Bronchial epithelial cell (primary cell): ENCODE measurements around the gene ROGDI. TPM values are rescaled to one million over a fixed set of nuclear protein-coding genes. Genes with fewer than 3 reads are reported as not detected.

ENCODE experiments used
- DNase-seq: peaks from one replicate; pipeline ENCODE4 v3.0.0-alpha.2; 2010; ENCODE audit warnings: low read depth
- FAIRE-seq: peaks from 2 replicates; lab custom pipeline; 2011; peaks lifted over from hg19 to GRCh38; lab: Jason Lieb, UNC
- H3K27me3 ChIP-seq: 2 replicates; pipeline ENCODE4 v1.5.1; 2011; ENCODE audit warnings: low read length; ENCODE audit not compliant: control insufficient read depth, insufficient read depth
- H3K36me3 ChIP-seq: 2 replicates; pipeline ENCODE4 v1.5.1; 2011; ENCODE audit warnings: low read length; ENCODE audit not compliant: control insufficient read depth, insufficient read depth
- H3K4me3 ChIP-seq: 2 replicates; pipeline ENCODE4 v1.5.1; 2011; ENCODE audit warnings: mild to moderate bottlenecking, low read depth, low read length, control low read depth
- total RNA-seq: library from RNA; depleted of rRNA; stranded (reverse); fragments of >200 nt; gene quantifications from 2 replicates; pipeline ENCODE4 v1.2.1, GENCODE V29; 2014
- TF ChIP-seq, protein P1 (sequence below): IDR thresholded peaks from 2 replicates; pipeline ENCODE4 v1.5.1; 2011; ENCODE audit warnings: mild to moderate bottlenecking, moderate library complexity, low read length, control low read depth, inconsistent platforms; ENCODE audit not compliant: insufficient read depth, severe bottlenecking

The ROGDI gene
- total RNA-seq, 1 donor from 2014 or later: 16.1 TPM

- peaks cover 17% of the 10 kb centered on the region for H3K36me3 ChIP-seq
- FAIRE-seq: no peak
Observed at GRCh38 chr16:4750896-4751295, 51.5 kb downstream of the ROGDI start.

DNA sequence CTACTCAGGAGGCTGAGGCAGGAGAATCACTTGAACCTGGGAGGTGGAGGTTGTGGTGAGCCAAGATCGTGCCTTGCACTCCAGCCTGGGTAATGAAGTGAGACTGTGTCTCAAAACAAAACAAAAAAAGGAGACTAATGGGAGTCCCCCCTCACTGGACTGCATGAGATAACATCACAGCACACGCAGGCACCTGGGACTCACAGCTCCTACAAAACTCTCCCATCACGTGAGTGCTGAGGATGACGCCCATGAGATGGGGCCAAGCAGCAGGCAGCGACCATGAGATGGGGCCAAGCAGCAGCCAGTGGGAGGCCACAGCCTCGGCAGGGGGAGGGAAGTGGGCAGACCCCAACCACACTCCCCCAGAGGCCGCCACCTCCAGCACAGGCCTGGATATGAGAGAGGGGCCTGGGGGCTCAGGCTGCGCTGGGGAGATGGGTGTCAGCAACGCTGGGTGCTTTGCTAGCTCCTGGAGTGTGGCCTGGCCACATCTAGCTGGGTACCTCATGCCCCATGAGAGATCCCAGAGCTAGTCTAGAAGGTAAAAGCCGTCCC lies 52.7 kb downstream of the ROGDI start:
- Histone ChIP-seq H3K27me3 (no peaks in the 10 kb centered on the region), H3K4me3 (no peak overlapping the region), H3K36me3 (peaks cover 15% of the 10 kb centered on the region)
- TF ChIP-seq, protein P1, sequence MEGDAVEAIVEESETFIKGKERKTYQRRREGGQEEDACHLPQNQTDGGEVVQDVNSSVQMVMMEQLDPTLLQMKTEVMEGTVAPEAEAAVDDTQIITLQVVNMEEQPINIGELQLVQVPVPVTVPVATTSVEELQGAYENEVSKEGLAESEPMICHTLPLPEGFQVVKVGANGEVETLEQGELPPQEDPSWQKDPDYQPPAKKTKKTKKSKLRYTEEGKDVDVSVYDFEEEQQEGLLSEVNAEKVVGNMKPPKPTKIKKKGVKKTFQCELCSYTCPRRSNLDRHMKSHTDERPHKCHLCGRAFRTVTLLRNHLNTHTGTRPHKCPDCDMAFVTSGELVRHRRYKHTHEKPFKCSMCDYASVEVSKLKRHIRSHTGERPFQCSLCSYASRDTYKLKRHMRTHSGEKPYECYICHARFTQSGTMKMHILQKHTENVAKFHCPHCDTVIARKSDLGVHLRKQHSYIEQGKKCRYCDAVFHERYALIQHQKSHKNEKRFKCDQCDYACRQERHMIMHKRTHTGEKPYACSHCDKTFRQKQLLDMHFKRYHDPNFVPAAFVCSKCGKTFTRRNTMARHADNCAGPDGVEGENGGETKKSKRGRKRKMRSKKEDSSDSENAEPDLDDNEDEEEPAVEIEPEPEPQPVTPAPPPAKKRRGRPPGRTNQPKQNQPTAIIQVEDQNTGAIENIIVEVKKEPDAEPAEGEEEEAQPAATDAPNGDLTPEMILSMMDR: no peak
- DNase-seq (no peak), FAIRE-seq (no peak)

More at GRCh38 chr16:4750896-4751295, 51.5 kb downstream of the ROGDI start:
- Histone ChIP-seq H3K4me3 (no peak overlapping the region), H3K27me3 (no peaks in the 10 kb centered on the region)
- no peak for DNase-seq
- TF ChIP-seq, protein P1: no peak

- FAIRE-seq: peak; percentile 47
- Histone ChIP-seq H3K4me3 (no peak overlapping the region), H3K36me3 (peaks cover 13% of the 10 kb centered on the region), H3K27me3 (no peaks in the 10 kb centered on the region)
- no peak for DNase-seq
- TF ChIP-seq, protein P1: no peak
Observed at GRCh38 chr16:4748682-4749411, 53.6 kb downstream of the ROGDI start.

- H3K4me3 ChIP-seq: no peak overlapping the region
- FAIRE-seq (no peak), DNase-seq (no peak)
- no peaks in the 10 kb centered on the region for H3K27me3 ChIP-seq
- TF ChIP-seq, protein P1: no peak
- H3K36me3 ChIP-seq: peaks cover 8% of the 10 kb centered on the region
Observed at GRCh38 chr16:4747906-4748681, 54.3 kb downstream of the ROGDI start.

DNA sequence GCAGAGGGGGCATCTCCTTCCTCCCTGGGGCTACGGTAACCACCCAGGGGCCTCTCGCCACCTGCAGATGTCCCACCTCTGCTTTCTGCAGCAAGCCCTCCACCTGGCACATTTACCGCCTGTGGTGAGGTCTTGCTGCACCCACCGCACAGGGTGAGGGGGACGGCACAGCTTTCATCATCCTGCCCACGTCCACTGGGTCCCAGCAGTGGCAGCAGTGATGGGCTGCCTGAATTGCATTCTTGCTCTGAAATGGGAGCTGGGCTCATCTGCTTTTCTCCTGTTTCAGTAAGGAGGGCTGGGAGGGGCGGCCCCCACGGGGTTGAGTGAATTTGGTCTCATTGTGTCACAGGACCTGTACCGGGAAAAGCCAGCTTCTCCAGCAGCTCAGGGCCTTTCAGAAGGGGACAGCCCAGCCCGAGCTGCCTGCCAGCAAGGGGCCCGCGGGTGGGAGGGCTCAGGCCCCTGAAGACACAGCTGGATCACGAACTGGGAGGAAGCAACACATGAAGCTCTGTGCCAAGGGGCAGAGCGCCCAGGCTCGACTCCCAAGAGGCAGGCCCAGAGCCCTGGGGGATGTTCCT lies 55.4 kb downstream of the ROGDI start:
- TF ChIP-seq, protein P1: no peak
- no peak overlapping the region for H3K4me3 ChIP-seq
- H3K36me3 ChIP-seq: peaks cover 4% of the 10 kb centered on the region
- no peaks in the 10 kb centered on the region for H3K27me3 ChIP-seq
- DNase-seq (no peak), FAIRE-seq (no peak)

Other genes starting within 250 kb of the ROGDI start
- not detected in 2 replicates for gene C16orf96, start 246.3 kb downstream of the ROGDI start, total RNA-seq
- 3.7 and 4.7 TPM in 2 replicates for gene UBALD1, start 187.7 kb downstream of the ROGDI start, total RNA-seq
- 6.1 and 10.1 TPM in 2 replicates for gene MGRN1, start 177.8 kb downstream of the ROGDI start, total RNA-seq
- 21.1 and 34.8 TPM in 2 replicates for gene NUDT16L1, start 109.1 kb downstream of the ROGDI start, total RNA-seq
- 13.3 and 16.8 TPM in 2 replicates for gene ANKS3, start 68.4 kb downstream of the ROGDI start, total RNA-seq
- gene DNAAF8, start 68.1 kb downstream of the ROGDI start, total RNA-seq: under 0.01 and 0.26 TPM in 2 replicates
- 5.8 TPM in 2 replicates for gene ZNF500, start 35.5 kb downstream of the ROGDI start, total RNA-seq
- not detected in 2 replicates for gene SEPTIN12, start 14.3 kb downstream of the ROGDI start, total RNA-seq
- gene SMIM22, start 7.3 kb downstream of the ROGDI start, total RNA-seq: 0.79 and 9.0 TPM in 2 replicates
- gene GLYR1, start 44.7 kb upstream of the ROGDI start, total RNA-seq: 31.1 and 35.5 TPM in 2 replicates
- 17.6 and 21.8 TPM in 2 replicates for gene UBN1, start 44.8 kb upstream of the ROGDI start, total RNA-seq
- gene PPL, start 134.5 kb upstream of the ROGDI start, total RNA-seq: 184 and 378 TPM in 2 replicates
- under 0.01 and 0.13 TPM in 2 replicates for gene SEC14L5, start 155.7 kb upstream of the ROGDI start, total RNA-seq
- 9.2 and 9.7 TPM in 2 replicates for gene NAGPA, start 231.3 kb upstream of the ROGDI start, total RNA-seq